ENCODE data around the gene TFF1.

TFF1 gene

DNA sequence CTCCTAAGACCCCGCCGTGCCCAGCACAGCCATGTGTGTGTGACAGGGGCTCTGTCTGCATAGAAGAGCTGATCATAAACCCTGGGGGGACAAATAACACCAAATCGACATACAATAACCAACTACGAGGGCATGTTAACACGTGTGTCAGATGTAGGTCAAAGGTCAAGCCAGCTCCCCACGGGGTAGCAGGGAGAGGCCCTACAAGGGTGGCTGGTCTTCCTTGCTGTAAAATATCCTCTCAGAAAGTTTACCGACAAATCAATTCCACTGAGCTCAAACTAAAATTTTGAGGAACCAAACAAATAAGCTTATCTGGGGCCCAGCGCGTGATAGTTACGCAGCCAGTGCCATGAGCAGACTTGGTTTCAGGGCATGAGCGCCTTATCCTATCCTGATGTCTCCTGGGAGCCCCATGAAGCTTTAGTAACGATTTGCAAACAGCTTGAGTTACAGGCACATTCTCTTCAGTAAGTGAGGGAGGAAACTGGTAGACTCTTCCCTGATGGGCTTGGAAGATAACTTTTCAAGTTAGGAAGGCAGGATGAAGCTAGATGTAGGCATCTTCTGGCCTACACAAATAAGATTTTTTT lies 32.2 kb upstream of the TFF1 start:
- DNase-seq, result no peak

- no peak for DNase-seq
These were observed 31.5 kb upstream of the TFF1 start for GRCh38 chr21:42397746-42398394.

- no peak for DNase-seq
These were observed 30.7 kb upstream of the TFF1 start for GRCh38 chr21:42396799-42397745.

DNA sequence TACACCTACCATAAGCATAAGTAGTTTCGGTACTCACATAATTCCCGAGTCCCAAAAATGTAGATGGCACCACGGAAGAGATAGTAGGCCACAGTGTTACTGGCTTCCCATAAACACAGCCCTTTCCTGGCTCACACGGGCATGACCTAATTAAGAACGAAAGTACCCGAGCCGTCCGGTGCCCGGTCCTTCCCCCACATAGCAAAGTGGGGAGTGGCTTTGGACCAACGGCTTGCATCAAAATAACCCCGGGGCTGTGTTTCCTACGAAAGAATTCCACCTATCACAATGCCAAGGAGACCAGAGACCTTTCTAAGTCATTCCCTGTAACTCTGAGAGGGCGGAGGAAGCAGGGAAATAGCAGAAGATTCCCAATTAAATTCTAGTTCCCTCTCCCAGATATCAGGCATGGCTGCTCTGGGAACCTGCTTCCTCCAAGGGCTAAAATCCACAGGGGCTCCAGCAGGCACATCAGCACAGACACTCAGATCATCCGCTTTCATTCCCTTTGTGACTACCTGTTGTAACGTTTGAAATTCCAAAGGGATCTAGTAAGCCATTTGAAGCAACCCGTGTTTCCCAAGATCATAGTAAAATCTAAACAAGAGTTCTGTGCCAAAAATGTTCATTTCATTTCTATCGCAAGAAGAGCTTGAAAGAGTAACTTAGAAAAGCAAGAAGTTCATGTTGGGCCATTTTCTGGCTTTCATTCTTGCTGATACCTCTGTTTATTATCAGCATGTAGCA lies 29.7 kb upstream of the TFF1 start, which contains the start of gene TMPRSS3:
TSS of gene TMPRSS3 (minus strand) at position 148 of the 747 bp plus-strand sequence. CDS start 635 bp downstream, outside the sequence.
- DNase-seq, result no peak

DNA sequence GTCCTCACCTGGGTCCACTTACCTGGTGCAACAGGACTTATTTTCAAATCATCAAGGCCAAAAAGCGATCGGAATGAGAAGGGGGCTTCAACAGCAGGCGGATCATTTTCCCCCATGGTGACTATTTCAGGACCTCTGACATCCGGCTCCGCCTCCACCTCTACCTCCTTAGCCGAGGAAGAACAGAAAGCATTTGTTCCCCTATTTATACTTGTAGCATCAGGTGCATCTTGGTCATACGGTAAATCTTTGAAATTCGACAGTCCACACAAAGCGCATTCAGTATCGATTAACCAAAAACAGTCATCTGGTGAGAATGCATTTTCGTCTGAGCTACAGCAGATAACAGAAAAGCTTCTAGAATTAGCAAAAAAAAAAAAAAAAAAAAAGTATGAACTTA lies 29.0 kb upstream of the TFF1 start:
- DNase-seq, result no peak

DNA sequence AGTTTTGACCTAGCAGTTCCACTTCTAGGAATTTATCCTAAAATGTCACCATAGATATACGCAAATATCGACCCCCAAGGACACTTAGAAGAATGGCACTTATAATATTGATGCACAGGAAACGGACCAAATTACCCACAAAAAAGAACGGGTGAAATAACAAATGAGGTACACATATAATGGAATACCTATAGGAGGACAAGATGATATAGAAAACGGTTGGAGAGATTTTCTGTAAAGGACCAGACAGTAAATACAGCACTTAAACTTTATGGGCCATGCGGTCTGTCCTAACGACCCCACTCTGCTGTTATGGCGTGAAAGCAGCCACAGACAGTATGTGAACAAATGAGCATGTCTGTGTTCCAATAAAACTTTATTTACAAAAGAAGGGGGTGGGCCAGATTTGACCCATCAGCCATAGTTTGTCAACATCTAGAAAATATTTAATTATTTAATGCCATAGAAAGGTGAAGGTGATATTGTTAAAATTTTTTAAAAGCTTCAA lies 27.2 kb upstream of the TFF1 start:
- no peak for DNase-seq

DNA sequence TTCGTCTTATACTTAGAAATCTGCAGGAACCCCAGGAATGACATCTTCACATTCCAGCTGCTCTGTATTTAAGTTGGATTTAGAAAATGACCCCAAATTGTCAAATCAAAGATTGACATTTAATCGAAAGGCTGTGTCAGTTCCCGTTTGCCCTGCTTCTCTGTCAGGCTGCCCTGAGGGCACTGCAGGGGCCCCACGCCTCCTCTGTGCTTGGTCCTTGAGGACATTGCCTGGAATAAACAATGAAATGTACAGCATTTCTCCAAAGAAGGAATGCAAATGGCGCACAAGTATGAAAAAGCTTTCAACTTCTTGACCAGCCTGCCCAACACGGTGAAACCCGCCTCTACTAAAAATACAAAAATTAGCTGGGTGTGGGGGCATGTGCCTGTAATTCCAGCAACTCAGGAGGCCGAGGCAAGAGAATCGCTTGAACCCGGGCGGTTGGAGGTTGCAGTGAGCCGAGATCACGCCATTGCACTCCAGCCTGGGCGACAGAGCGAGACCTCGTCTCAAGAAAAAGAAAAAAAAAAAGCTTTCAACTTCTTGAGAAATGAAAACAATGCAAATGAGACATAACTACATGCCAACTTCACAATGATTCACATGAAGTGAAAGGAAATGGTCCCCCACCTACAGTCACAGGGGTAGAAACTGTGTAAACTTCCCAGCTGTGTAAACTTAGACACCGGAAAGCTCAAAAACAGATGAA lies 26.6 kb upstream of the TFF1 start:
- no peak for DNase-seq

- DNase-seq, result no peak
These were observed 25.0 kb upstream of the TFF1 start for GRCh38 chr21:42391297-42391696.

DNA sequence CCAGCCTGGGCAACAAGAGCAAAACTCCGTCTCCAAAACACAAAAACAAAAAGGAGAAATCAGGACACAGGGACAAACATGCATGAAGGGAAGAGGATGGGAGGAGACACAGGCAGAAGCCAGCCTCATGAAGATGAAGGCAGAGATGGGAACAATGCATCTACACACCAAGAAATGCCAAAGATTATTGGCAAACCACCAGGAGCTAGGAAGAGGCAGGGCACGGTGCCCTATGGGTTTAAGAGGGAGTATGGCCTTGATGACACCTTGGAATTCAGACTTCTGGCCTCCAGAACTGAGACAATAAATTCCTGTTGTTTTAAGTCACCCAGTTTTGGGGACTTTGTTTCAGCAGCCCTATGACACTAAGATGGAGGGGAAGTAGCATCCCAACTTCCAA lies 24.4 kb upstream of the TFF1 start:
- DNase-seq, result no peak

- no peak for DNase-seq
These were observed 23.9 kb upstream of the TFF1 start for GRCh38 chr21:42390193-42390592.

- no peak for DNase-seq
These were observed 23.1 kb upstream of the TFF1 start for GRCh38 chr21:42389449-42389835.

DNA sequence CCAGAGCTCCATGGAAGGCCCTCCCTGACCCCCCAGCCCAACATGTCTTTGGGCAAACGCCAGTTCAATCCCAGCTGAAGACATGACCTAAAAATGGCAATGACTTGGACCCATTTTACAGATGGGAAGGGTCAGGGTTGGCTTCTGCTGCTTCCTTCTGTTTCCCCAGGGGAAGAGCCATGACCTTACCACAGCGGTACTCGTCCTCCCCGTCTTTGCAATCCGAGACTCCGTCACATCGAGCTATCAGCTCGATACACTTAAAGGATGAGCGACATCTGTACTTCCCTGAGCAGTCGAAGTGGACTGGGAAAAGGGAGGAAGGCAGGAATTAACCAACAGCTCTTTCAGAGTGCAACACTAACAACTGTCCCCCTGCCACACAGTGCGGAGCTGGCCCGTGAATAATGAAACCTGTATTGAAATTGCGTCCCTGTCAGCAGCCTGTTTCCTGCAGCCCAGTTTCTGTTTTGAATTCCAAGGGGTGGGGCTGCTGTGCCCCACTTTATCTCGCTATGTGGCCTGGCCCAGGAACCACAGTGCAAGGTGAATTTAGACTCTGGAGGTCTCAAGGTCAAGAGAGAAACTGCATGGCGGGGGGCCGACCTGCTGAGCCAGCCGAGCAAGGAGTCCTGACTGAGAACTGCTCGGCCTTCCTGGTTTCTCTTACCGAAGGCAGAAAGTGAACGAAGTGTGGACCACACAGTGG lies 22.6 kb upstream of the TFF1 start:
- peak; percentile 69 for DNase-seq

GRCh38 chr21:42387843-42388340 lies 21.6 kb upstream of the TFF1 start:
- DNase-seq, result no peak

GRCh38 chr21:42387164-42387563 lies 20.8 kb upstream of the TFF1 start:
- no peak for DNase-seq

DNA sequence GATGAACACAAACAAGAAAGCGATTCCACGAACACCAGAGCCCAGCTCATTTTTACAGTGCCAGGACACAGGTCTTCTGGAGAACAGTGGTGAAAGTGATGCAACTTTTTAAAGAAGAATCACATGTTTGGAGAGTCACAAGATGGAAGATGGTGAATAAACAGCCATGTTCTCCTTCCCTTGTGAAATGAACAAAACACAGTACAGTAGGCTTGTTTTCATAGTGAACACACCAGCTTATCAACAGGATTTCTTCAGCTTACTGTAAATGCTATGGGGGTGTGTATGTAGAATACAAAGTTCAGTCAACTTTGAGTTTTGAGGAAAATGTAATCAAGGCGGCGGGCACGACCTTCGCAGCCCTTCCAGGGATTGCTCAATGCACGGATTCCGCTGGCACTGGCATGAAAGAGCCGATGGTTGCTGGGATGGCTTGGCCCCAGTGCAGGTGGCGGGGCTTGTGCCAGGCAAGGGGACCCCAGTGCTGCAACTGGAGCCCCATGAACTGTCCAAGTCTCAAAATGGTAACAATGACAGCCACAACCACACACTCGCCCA lies 19.8 kb upstream of the TFF1 start:
- no peak for DNase-seq

DNA sequence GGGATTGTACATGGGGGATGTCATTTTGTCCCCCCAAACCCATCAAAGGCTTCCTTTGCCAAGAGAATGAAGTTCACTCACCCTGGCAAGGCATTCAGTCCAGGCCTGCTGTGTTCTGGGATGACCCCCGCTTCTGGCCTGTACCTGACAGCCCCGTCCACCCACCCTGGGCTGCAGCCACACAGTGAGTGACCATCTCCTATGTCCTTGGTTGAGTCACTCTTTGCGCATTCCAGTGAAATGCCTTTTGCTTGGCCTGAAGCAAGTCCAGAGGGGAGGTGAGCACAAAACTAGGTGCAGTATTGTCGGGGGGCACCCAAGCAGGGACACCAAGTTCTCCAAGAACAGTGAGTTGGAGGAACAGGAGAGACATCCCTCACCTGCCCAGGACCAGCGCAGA lies 19.3 kb upstream of the TFF1 start:
- no peak for DNase-seq

- DNase-seq, result no peak
These were observed 18.7 kb upstream of the TFF1 start for GRCh38 chr21:42384989-42385388.

- no peak for DNase-seq
These were observed 18.0 kb upstream of the TFF1 start for GRCh38 chr21:42384156-42384945.

DNA sequence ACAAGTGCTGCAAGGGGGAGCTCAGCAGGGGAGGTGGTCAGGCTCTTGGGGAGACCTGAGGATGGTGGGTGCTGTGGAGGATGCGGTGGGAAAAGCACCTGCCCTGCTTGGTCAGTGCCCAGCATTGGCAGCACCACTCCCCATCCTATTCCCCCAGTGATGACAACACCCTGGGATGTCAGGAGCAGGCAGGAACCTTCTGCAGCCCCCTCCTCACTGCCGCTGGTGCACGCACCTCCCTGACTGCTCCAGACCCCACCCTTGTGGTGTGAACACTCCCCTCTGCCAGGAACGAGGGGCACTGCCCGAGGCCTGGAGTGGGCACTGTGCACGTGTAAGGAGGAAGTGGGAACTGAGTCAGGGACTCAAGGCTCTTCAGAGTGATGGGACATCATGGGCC lies 17.0 kb upstream of the TFF1 start:
- DNase-seq, result no peak

DNA sequence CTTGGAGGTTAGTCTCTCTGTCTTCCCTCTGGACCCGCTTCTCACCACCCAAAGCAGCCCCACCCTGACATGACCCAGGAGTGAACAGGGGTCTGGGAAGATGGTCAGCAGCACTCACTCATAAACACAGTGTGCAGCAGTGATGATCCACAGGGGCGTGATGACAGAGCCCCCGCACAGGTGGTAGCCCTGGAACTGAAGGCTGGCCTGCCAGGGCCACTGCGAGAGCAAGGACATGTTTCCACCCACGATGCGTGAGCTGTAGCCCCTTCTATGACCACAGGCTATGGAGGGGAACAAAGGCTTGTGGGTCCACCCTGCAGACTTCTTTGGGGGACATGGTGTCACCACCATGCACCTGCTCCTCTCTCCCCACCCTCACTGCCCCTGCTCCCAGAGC lies 16.6 kb upstream of the TFF1 start:
- DNase-seq, result no peak

Data from right kidney (tissue), 1 donor.